ENCODE measurements around the gene ATG7.

GRCh38 chr3:11339541-11339940 lies 67.3 kb downstream of the ATG7 start:
- TF ChIP-seq, protein P1, sequence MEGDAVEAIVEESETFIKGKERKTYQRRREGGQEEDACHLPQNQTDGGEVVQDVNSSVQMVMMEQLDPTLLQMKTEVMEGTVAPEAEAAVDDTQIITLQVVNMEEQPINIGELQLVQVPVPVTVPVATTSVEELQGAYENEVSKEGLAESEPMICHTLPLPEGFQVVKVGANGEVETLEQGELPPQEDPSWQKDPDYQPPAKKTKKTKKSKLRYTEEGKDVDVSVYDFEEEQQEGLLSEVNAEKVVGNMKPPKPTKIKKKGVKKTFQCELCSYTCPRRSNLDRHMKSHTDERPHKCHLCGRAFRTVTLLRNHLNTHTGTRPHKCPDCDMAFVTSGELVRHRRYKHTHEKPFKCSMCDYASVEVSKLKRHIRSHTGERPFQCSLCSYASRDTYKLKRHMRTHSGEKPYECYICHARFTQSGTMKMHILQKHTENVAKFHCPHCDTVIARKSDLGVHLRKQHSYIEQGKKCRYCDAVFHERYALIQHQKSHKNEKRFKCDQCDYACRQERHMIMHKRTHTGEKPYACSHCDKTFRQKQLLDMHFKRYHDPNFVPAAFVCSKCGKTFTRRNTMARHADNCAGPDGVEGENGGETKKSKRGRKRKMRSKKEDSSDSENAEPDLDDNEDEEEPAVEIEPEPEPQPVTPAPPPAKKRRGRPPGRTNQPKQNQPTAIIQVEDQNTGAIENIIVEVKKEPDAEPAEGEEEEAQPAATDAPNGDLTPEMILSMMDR (IDR thresholded peaks at IDR 0.05; ENCODE audit: low read length) = no peak
- TF ChIP-seq EZH2 (optimal IDR thresholded peaks at IDR 0.05; ENCODE audit: low read depth, low read length) = no peak

Data from MM.1S (cell line).